Urinary bladder (tissue), 4 donors: ENCODE results near the gene INSYN1. TPM values are rescaled to one million over a fixed set of nuclear protein-coding genes. Genes with fewer than 3 reads are reported as not detected.
"Not testable (repeated sequence)": the region's sequence is repeated elsewhere in the genome, so short reads cannot be mapped to it uniquely, and the experiment has no call there.

Source experiments
- DNase-seq: peaks from one replicate; pipeline ENCODE4 v3.0.0-alpha.2; 2015; ENCODE audit errors: extremely low spot score
- H3K27ac ChIP-seq: one replicate; pipeline ENCODE4 v1.5.1; 2013; ENCODE audit warnings: low read depth, mild to moderate bottlenecking, moderate library complexity
- H3K36me3 ChIP-seq: one replicate; pipeline ENCODE4 v1.6.1; 2013; ENCODE audit warnings: mild to moderate bottlenecking, moderate library complexity; ENCODE audit not compliant: insufficient read depth
- H3K4me1 ChIP-seq: one replicate; pipeline ENCODE4 v1.6.1; 2013; ENCODE audit warnings: mild to moderate bottlenecking, moderate library complexity; ENCODE audit not compliant: insufficient read depth
- H3K4me3 ChIP-seq: one replicate; pipeline ENCODE4 v1.5.1; 2013; ENCODE audit warnings: low read depth, low read length
- WGBS: extraction: QIAGEN DNeasy Blood & Tissue Kit; methylation state at CpG from one replicate; pipeline ENCODE4 v1.1.7; 2013; 5-methylcytosine and 5-hydroxymethylcytosine counted together
- polyA plus RNA-seq: library from polyadenylated mRNA; stranded (reverse); fragments of 200-250 nt; gene quantifications from one replicate; pipeline ENCODE4 v1.2.3, GENCODE V29; 2013
- total RNA-seq: library from RNA; depleted of rRNA; stranded (reverse); fragments of >200 nt; gene quantifications from one replicate; pipeline ENCODE4 v1.2.3, GENCODE V29; 2014
- donor health status: healthy with polysubstance abuse.
- donor health status: healthy.

The INSYN1 gene
- total RNA-seq: 7.3 TPM
- 12.2 TPM for polyA plus RNA-seq

GRCh38 chr15:73753250-73754130, at the start of gene INSYN1:
Gene INSYN1 (minus strand): TSS chr15:73753351. CDS start chr15:73751130, 2,221 bp downstream.
- WGBS: 11% methylated on average over 44 of the region's 44 CpGs
- no peak for DNase-seq

GRCh38 chr15:73802431-73803041, 49.4 kb upstream of the INSYN1 start:
- H3K27ac ChIP-seq: no peak overlapping the region
- H3K4me1 ChIP-seq: no peaks in the 10 kb centered on the region
- H3K4me3 ChIP-seq: no peak overlapping the region
- no peaks in the 10 kb centered on the region for H3K36me3 ChIP-seq
- WGBS: 51% methylated on average over 6 of the region's 6 CpGs
- DNase-seq: no peak

More at GRCh38 chr15:73753250-73754130, at the start of gene INSYN1:
- Histone ChIP-seq H3K4me3 (peak within 1 kb of the TSS; percentile 55), H3K36me3 (no peaks in the 10 kb centered on the region), H3K4me1 (no peaks in the 10 kb centered on the region), H3K27ac (no peak within 1 kb of the TSS)

GRCh38 chr15:73800662-73801345, 47.7 kb upstream of the INSYN1 start:
- Histone ChIP-seq H3K36me3 (no peaks in the 10 kb centered on the region), H3K27ac (no peak overlapping the region), H3K4me3 (no peak overlapping the region), H3K4me1 (no peaks in the 10 kb centered on the region)
- 25% methylated on average over 11 of the region's 11 CpGs for WGBS
- DNase-seq: no peak

- Histone ChIP-seq H3K27ac (no peak overlapping the region), H3K36me3 (no peaks in the 10 kb centered on the region), H3K4me3 (no peak overlapping the region), H3K4me1 (no peaks in the 10 kb centered on the region)
- 80% methylated on average over 4 of the region's 4 CpGs for WGBS
- DNase-seq: no peak
Observed at GRCh38 chr15:73799466-73799865, 46.3 kb upstream of the INSYN1 start.

- 88% methylated on average over 14 of the region's 14 CpGs for WGBS
- H3K4me1 ChIP-seq: no peaks in the 10 kb centered on the region
- H3K27ac ChIP-seq: no peak overlapping the region
- no peaks in the 10 kb centered on the region for H3K36me3 ChIP-seq
- DNase-seq: no peak
- H3K4me3 ChIP-seq: no peak overlapping the region
Observed at GRCh38 chr15:73797366-73798158, 44.4 kb upstream of the INSYN1 start.

- no peaks in the 10 kb centered on the region for H3K4me1 ChIP-seq
- no peak overlapping the region for H3K4me3 ChIP-seq
- H3K36me3 ChIP-seq: no peaks in the 10 kb centered on the region
- no peak overlapping the region for H3K27ac ChIP-seq
- DNase-seq: no peak
- WGBS: 79% methylated on average over 11 of the region's 11 CpGs
Observed at GRCh38 chr15:73796331-73796831, 43.2 kb upstream of the INSYN1 start.

GRCh38 chr15:73794443-73795133, 41.4 kb upstream of the INSYN1 start:
- H3K27ac ChIP-seq: no peak overlapping the region
- no peak overlapping the region for H3K4me3 ChIP-seq
- H3K4me1 ChIP-seq: no peaks in the 10 kb centered on the region
- WGBS: 68% methylated on average over 6 of the region's 6 CpGs
- DNase-seq: no peak
- H3K36me3 ChIP-seq: no peaks in the 10 kb centered on the region

GRCh38 chr15:73792899-73793541, 39.9 kb upstream of the INSYN1 start:
- H3K4me1 ChIP-seq, H3K27ac ChIP-seq, H3K36me3 ChIP-seq, DNase-seq, H3K4me3 ChIP-seq: not testable (repeated sequence)
- WGBS: 92% methylated on average over 8 of the region's 8 CpGs

- WGBS: 70% methylated on average over 7 of the region's 7 CpGs
- no peak overlapping the region for H3K27ac ChIP-seq
- H3K4me3 ChIP-seq: no peak overlapping the region
Observed at GRCh38 chr15:73792415-73792814, 39.3 kb upstream of the INSYN1 start.

GRCh38 chr15:73789521-73790240, 36.5 kb upstream of the INSYN1 start:
- Histone ChIP-seq H3K4me3 (no peak overlapping the region), H3K4me1 (no peaks in the 10 kb centered on the region), H3K27ac (no peak overlapping the region), H3K36me3 (no peaks in the 10 kb centered on the region)
- DNase-seq: no peak
- 59% methylated on average over 5 of the region's 5 CpGs for WGBS

More at GRCh38 chr15:73792415-73792814, 39.3 kb upstream of the INSYN1 start:
- no peak for DNase-seq
- Histone ChIP-seq H3K36me3 (no peaks in the 10 kb centered on the region), H3K4me1 (no peaks in the 10 kb centered on the region)

GRCh38 chr15:73787621-73788020, 34.5 kb upstream of the INSYN1 start:
- WGBS: 97% methylated on average over 1 of the region's 1 CpG
- no peak overlapping the region for H3K4me3 ChIP-seq
- no peak for DNase-seq

GRCh38 chr15:73786538-73786937, 33.4 kb upstream of the INSYN1 start:
- Histone ChIP-seq H3K4me3 (no peak overlapping the region), H3K27ac (no peak overlapping the region), H3K4me1 (no peaks in the 10 kb centered on the region), H3K36me3 (no peaks in the 10 kb centered on the region)
- DNase-seq: no peak
- WGBS: 52% methylated on average over 6 of the region's 6 CpGs

More at GRCh38 chr15:73787621-73788020, 34.5 kb upstream of the INSYN1 start:
- Histone ChIP-seq H3K27ac (no peak overlapping the region), H3K4me1 (no peaks in the 10 kb centered on the region), H3K36me3 (no peaks in the 10 kb centered on the region)
